ENCODE data around the gene CNIH1.
"Not testable (repeated sequence)": the region's sequence is repeated elsewhere in the genome, so short reads cannot be mapped to it uniquely, and the experiment has no call there.

Gene CNIH1

DNA sequence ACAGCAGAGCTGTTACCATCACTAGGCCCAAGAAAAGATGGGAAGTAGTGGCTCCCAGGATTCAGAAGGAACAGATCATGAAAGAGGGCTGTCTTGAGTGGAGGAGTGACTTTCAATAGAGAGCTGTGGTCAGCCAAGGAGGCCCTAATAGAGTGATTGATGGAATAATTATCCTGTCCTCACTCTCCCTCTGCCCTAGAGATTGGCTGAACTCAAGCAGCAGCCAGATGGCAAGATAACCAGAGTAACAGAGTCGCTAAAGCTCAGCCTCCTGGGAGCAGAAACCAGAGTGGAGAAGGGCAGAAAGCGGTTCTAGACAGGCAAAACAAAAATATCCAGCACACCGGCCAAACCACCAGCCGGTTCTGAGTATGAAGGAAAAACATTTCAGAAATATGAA is 24.5 kb upstream of the CNIH1 start:
- DNase-seq, result no peak

DNA sequence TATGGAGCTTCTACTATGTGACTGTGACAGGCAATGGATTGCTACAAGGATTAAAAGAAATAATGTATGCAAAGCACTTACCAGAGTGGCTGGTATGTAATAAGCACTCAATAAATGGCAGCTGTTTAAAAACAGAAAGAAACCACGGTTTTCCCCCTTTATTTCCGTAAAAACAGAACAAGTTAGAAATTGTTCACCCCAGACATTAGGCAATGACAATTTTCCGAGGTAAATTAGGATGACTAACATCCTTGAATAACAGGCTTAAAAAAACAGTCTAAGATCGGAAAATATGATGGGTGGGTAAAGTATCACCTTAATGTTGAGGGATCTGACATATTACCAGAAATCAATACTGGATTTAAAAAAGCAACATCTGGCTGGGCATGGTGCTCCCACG is 20.9 kb upstream of the CNIH1 start:
- DNase-seq, result no peak

DNA sequence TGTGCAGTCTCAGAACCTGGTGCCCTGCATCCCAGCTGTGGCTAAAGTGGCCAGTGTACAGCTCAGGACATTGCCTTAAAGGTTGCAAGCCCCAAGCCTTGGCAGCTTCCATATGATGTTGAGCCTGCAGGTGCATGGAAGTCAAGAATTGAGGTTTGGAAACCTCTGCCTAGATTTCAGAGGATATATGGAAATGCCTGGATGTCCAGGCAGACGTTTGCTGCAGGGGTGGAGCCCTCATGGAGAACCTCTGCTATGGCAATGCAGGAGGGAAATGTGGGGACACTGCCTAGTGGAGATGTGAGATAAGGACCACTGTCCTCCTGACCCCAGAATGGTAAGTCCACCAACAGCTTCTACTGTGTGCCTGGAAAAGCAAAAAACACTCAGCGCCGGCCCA is 17.9 kb upstream of the CNIH1 start:
- no peak for DNase-seq

DNA sequence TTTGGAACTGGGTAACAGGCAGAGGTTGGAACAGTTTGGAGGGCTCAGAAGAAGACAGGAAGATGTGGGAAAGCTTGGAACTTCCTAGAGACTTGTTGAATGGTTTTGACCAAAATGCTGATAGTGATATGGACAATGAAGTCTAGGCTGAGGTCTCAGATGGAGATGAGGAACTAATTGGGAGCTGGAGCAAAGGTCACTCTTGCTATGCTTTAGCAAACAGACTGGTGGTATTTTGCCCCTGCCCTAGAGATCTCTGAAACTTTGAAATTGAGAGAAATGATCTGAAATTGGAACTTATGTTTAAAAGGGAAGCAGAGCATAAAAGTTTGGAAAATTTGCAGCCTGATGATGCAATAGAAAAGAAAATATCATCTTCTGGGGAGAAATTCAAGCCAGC is 17.4 kb upstream of the CNIH1 start:
- not testable (repeated sequence) for DNase-seq

DNA sequence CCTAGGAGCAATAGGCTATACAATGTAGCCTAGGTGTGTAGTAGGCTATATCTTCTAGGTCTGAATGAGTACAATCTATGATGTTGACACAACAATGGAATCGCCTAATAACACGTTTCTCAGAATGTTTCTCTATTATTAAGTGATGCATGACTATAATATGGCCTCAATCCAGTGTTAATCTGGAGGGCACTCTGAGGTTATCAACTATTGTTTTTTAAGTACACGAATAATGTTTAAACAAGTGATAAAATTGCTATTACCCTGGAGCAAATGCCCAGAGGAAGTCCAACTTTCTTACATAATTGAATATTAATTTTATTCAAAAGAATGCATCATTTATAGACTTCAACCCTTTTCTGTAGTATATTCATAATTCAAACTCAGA is 16.4 kb upstream of the CNIH1 start:
- DNase-seq, result peak; percentile 2

DNA sequence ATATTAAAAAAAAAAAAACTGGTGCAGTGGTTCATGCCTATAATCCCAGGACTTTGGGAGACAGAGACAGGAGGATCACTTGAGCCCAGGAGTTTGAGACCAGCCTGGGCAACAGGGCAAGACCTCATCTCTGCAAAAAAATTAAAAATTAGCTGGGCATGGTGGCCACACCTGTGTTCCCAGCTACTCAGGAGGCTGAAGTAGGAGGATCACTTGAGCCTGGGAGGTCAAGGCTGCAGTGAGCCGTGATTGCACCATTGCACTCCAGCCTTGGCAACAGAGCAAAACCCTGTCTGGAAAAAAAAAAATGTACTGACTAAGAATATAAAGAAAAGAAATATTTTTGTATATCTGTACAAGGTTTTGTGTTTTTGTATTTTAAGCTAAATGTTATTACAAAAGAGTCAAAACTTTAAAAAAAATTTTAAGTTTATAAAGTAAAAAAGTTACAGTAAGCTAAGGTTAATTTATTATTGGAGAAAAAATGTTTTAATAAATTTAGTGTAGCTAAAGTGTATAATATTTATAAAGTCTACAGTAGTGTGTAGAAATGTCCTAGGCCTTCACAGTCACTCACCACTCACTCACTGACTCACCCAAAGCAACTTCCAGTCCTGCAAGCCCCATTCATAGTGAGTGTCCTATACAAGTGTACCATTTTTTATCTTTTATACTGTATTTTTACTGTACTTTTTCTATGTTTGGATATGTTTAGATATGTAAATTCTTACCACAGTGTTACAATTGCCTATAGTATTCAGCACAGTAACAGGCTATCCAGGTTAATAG is 15.8 kb upstream of the CNIH1 start:
- not testable (repeated sequence) for DNase-seq

DNA sequence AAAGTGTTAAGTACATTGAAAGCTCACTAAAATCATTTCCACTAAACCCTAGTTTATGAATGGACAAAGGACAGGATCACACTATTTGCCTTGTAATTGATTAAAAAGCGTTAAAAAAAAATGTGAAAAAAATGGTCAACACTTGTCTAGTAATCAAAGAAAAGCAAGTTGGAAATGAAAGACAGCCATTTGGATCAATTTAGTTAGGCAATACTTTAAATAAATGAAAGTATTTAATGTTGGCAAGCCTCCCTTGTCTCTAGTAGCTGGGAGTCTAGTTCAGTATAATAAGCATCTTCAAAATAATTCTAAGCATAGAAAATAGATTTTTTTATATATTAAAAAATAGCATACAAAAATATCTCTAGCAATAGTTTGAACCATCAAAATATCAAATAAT is 14.2 kb upstream of the CNIH1 start:
- DNase-seq, result no peak

DNA sequence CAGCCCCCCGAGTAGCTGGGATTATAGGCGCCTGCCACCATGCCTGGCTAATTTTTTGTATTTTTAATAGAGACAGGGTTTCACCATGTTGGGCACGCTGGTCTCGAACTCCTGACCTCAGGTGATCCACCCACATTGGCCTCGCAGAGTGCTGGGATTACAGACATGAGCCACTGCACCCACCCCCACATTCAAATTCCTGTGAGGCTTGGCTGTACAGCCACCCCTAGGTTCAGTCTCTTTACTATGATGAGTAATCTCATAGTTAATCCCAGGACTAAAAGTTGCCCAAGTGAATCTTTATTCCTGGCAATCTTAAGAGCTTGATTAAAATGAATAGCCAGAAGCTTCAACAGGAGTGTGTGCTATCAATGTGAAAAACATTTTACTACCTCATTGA is 12.8 kb upstream of the CNIH1 start:
- DNase-seq, result peak; percentile 45

DNA sequence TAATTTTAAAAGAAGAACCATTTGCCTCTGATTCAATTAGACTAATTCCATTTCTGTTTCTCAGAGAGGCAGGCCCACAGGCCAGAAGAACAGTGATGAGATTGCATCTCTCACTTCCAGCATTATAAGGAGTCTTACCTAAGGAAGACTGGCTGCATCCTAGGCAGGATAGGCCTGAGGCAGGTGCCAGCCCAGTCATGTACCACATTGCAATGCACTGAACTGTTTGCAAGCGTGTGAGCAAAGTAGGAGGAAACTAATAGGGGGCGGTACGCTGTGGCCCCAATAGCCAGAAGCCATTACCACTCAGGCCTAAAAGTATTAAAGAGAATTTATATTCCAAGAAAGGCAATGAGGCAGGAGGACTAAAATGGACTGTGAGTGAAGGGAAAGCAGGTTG is 12.1 kb upstream of the CNIH1 start:
- DNase-seq, result no peak

DNA sequence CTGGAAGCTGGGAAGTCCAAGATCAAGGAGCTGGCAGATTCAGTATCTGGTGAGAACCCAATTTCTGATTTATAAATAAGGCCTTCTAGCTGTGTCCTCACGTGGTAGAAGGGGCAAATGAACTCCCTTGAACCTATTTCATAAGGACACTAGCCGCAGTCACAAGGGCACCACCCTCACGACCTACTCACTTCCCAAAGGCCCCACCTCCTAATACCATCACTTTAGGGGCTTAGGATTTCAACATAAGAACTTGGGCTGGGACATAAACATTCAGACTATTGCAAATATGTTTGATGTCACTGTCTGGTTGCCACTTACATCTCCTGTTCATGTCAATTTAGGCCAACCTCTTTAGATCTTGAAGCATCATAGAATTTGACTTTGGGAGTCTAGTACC is 10.8 kb upstream of the CNIH1 start:
- DNase-seq, result no peak

DNA sequence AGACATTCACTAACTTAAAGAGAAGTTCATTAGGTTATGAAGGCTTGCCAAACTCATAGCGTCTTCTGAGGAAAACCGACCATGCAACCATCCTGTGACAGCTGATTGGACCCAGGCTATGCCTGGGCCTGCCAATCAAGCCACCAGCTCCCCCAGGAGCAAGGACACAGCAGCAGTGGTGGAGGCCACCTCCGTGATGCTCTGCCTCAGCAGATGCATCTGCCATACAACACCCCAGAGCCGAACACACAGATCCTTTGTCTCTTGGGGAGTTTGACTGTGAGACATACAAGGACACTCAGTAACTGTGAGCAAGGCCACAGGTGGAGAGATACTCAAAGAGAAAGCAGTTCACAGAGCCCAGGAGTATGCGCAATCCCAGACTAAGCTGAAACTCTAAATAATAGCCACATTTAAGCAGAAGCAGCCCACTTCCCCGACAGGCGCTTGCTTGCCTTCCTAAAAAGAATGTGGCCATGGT is 10.0 kb upstream of the CNIH1 start:
- DNase-seq, result no peak

DNA sequence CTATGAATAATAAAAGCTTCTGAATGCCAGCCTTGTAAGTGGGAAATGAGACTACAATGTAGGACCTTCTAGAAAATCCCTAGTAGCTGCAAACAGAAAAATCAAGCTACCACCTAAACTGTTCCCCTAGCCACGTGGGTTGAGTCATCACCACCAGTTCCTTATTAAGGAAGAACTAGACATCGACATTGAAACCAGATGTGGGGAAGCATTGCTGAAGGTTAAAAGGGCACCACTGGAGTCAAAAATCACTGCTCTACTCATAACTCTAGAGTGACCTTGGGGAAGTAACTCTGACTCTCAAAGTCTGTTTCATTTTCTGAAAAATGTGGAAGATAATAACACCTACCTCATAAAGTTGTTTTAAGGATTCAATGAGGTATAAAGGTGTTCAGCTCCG is 9.4 kb upstream of the CNIH1 start:
- DNase-seq, result no peak

DNA sequence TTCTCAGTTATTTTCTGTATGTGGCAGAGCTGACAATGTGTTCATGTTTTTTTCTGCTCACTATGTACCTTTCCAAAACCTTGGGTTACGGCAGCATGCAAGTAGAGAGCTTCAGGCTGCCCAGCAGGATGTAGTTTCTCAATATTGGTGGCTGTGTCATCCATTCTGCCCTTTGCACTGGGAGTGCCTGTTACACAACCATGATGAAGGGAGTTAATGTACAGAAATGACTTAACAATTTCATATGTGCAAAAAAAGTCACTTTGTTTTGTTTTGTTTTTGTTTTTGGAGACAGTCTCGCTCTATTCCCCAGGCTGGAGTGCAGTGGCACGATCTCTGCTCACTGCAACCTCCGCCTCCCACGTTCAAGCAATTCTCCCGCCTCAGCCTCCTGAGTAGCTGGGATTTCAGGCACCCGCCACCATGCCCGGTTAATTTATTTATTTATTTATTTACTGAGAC is 6.1 kb upstream of the CNIH1 start:
- peak; percentile 52 for DNase-seq

DNA sequence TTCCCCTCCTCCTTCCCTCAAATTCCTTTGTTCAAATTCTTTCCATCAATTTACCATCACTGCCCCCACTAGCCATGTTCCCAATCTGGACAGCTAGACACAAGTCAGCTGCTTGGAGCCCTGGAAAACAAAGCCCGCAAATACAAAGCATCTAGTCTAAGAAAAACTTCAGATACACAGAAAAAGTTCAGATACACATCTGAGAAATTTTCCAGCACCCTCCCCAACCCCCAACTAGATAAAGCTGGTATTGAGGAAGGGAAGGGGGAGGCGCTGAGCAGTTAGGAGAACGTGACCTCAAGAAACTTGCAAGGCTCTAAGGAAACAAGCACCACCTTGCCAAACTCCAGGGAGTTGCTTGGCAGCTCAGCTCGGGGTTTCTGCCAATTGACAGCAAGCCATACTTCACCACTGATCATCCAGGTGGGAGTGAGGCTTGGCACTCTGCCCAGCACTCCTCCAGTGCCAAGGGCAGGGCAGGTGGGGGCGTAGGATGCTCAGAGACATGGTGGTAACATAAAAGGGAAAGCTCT is 5.1 kb upstream of the CNIH1 start:
- peak; percentile 83 for DNase-seq

DNA sequence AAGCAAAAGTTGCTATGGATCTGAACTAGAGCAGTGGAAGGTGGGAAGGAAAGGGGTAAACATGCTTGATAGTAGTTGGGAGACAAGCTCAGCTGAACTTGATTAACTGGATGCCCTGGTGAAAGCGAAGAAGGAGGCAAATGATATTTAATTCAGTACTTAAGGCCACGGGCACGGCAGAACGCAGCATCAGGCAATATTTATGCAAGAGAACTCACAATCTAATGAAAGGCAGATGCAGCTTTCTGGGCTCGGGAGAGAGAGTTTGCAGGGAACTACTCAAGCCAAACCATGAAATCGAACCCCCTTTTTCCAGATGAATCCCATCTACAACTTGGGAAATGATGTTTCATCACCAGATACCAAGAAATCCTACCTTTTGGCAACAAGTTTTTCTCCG is 3.5 kb upstream of the CNIH1 start:
- DNase-seq, result no peak

DNA sequence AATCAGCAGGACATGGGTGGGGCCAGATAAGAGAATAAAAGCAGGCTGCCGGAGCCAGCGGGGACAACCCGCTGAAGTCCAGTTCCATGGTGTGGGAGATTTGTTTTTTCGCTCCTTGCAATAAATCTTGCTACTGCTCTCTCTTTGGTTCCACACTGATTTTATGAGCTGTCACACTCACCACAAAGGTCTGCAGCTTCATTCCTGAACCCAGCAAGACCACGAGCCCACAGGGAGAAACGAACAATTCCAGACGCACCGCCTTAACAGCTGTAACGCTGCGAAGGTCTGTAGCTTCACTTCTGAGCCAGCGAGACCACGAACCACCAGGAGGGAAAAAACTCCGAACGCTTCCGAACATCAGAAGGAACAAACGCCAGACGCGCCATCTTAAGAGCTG is 2.8 kb upstream of the CNIH1 start:
- no peak for DNase-seq

DNA sequence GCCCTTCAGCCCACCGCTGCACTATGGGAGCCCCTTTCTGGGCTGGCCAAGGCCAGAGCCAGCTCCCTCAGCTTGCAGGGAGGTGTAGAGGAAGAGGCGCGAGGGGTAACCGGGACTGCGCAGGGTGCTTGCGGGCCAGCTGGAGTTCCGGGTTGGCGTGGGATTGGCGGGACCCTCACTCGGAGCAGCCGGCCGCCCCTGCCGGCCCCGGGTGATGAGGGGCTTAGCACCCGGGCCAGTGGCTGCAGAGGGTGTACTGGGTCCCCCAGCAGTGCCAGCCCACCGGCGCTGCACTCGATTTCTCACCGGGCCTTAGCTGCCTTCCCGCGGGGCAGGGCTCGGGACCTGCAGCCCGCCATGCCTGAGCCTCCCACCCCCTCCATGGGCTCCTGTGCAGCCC is 1.8 kb upstream of the CNIH1 start:
- not testable (repeated sequence) for DNase-seq

DNA sequence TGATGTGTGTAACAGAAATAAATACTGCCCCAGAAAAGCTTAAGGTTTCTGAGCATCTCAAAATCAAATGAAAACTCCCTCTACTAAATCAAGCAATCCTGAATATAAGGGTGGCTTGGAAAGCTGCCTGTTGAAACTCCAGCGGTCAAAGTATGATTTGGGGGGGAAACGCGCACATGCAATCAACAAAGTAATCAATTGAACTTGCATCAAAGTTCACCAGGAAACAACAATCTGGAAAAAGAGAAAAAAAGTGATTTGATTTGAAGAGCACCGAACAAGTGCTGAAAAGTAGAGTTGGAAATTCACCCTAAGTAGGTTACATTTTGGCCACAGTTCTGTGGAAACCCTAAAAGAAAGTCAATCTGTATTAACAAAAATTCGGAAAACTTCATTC is 700 bp downstream of the CNIH1 start:
- DNase-seq, result no peak

DNA sequence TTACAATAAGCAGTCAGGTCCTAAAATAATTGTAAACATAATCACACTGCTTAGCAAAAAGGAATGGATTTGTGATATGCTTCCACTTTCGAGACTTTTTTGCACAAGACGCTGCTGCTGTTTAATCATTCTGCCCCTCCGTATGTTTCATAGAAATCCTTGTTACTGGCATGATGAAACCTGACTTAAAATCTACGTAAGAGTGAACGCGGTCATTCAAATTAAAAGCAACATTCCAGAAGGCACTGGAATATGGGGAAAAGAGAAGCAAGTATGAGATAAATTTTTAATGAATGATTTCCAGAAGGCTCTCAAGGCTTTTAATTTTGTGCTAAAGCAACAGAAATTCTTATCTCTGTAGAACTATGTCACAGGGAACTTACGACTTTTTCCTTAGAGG is 1.1 kb downstream of the CNIH1 start:
- no peak for DNase-seq

DNA sequence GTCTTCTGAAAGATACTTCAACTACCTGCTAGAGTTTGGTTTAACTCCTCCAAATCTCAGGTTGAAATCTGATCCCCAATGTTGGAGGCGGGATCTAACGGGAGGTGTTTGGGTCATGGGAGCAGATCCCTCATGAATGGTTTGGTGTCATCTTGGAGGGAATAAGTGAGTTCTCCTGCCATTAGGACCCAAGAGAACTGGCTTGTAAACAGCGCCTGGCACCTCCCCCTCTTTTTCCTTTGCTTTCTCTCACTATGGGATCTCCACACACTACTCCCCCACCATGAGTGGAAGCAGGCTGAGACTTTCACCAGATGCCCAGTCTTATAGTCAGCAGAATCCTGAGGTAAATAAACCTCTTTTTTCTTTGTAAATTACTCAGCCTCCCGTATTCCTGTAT is 2.5 kb downstream of the CNIH1 start:
- no peak for DNase-seq

DNA sequence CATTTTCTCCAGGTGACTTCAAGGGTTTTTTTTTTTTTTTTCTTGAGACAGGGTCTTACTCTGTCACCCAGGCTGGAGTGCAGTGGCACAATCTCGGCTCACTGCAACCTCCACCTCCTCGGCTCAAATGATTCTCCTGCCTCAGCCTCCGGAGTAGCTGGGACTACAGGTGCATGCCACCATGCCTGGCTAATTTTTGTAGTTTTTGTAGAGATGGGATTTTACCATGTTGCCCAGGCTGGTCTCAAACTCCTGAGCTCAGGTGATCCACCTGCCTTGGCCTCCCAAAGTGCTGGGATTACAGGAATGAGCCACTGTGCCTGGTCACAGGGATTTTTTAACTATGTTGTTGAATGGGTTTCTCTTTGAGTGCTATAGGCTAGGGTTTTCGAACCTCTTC is 3.2 kb downstream of the CNIH1 start:
- DNase-seq, result not testable (repeated sequence)

DNA sequence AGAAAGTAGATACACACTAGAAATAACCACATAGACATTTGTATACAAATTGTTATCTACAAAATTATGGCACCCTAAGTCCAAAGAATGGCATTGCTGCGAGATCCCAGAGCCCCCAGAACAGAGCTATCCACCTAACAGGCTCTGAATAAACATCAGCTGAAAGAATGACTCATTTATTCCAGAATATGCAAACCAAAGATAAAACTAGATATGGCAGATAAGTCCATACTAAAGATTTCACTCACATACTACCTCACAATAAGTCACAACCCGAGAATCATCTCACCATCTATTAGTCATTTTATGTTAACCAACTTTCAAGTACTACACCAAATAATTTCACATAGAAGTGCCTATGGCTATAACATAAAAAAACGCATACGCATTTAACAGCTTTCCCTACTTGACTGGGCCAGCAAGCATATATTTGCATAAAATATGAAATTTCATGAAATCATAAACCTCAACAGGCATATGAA is 5.6 kb downstream of the CNIH1 start:
- peak; percentile 73 for DNase-seq

DNA sequence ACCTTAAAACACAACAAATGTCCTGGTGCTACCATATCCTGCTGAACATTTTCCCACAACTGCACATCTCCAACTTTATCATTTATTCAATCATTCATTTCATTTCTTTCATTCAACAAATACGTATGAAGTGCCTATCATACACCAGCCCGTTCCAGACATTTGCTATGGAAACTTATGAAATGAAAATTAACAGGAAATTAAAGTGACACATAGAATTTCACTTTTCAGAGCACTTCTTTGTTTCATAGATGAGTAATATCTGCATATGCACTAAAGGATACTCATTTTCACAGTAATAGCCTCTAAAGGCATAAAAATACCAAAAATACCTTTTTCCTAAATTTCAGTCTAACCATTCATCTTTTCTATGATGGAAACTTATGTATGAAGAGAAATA is 12.6 kb downstream of the CNIH1 start:
- no peak for DNase-seq

DNA sequence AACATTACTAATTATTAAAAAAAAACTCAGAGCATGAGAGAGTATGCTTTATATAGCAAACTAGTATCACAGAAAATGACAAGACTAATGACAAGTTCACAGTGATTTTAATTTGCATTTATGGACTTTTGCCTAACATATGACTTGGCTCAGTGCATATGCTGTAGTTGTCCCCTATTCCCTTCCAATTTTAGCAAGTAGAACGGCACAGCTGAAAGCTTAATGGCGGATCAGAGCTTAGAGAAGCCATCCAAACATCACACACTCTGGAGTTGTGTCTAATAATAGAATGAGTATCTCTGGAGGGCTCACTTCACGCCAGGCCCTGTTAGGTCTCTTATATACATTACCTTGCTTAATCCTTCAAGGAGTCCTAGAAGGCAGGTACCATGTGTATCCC is 13.3 kb downstream of the CNIH1 start:
- DNase-seq, result no peak

Data from NCI-H226 (cell line).